PC-9 (cell line): ENCODE data around the gene FLYWCH1. TPM values are rescaled to one million over a fixed set of nuclear protein-coding genes. Genes with fewer than 3 reads are reported as not detected.
A peak's percentile ranks its signal among the peaks of the same experiment; 100 is the strongest.

Experiments
- BruUV-seq: library from RNA; stranded (reverse); fragments of 400-500 nt; replicated peaks from 2 replicates; lab custom pipeline; 2021; lab: Mats Ljungman, UMichigan
- CTCF ChIA-PET: fragments of 300-600 bp; sonication (Branson Sonifier 250); formaldehyde crosslinking; loops from one replicate; lab custom pipeline; 2022; ENCODE audit warnings: antibody characterized with exemption; lab: Charles Lee
- POLR2A ChIA-PET: fragments of 300-600 bp; sonication (Branson Sonifier 250); formaldehyde crosslinking; loops from one replicate; lab custom pipeline; 2022; ENCODE audit warnings: antibody characterized with exemption; ENCODE audit not compliant: unreplicated experiment; lab: Charles Lee
- DNase-seq, 2 experiments: peaks; one replicate each; pipeline versions ENCODE4 v3.0.0 to v3.0.0-alpha.2; 2015 to 2022; ENCODE audit warnings: mixed read lengths in 1 of 2
- H2AFZ ChIP-seq: fragments of 200-600 bp; sonication (generic); 2 replicates; pipeline ENCODE4 v1.8.1; 2017; ENCODE audit warnings: antibody characterized with exemption
- H3F3A ChIP-seq: fragments of 200-600 bp; sonication (generic); 2 replicates; pipeline ENCODE4 v1.8.1; 2017; ENCODE audit warnings: antibody characterized with exemption, mild to moderate bottlenecking, low read depth; ENCODE audit not compliant: insufficient read depth
- H3K27ac ChIP-seq: fragments of 200-600 bp; sonication (generic); 2 replicates; pipeline ENCODE4 v1.6.1; 2016; ENCODE audit warnings: mixed run types
- H3K27me3 ChIP-seq: fragments of 200-600 bp; sonication (generic); 2 replicates; pipeline ENCODE4 v1.6.1; 2016; ENCODE audit warnings: low read depth, mixed run types; ENCODE audit not compliant: insufficient read depth
- H3K36me3 ChIP-seq: fragments of 200-600 bp; sonication (generic); 2 replicates; pipeline ENCODE4 v1.6.1; 2016; ENCODE audit warnings: low read depth, mixed run types
- H3K4me1 ChIP-seq: fragments of 200-600 bp; sonication (generic); replicated peaks from 2 replicates; pipeline ENCODE4 v1.6.1; 2016; ENCODE audit warnings: mixed run types; ENCODE audit not compliant: insufficient read depth
- H3K4me2 ChIP-seq: fragments of 200-600 bp; sonication (generic); 2 replicates; pipeline ENCODE4 v1.6.1; 2017; ENCODE audit warnings: mixed run types
- H3K4me3 ChIP-seq: fragments of 200-600 bp; sonication (generic); 2 replicates; pipeline ENCODE4 v1.6.1; 2016; ENCODE audit warnings: mixed run types
- H3K79me2 ChIP-seq: fragments of 200-600 bp; sonication (generic); 2 replicates; pipeline ENCODE4 v1.6.1; 2017; ENCODE audit warnings: low read depth, mixed run types
- H3K9me2 ChIP-seq: fragments of 200-600 bp; sonication (generic); 2 replicates; pipeline ENCODE4 v1.8.1; 2017; ENCODE audit warnings: mild to moderate bottlenecking; ENCODE audit not compliant: insufficient read depth
- H3K9me3 ChIP-seq: fragments of 200-600 bp; sonication (generic); 2 replicates; pipeline ENCODE4 v1.8.1; 2016; ENCODE audit warnings: low read depth; ENCODE audit not compliant: insufficient read depth
- H4K20me1 ChIP-seq: fragments of 200-600 bp; sonication (generic); 2 replicates; pipeline ENCODE4 v1.8.1; 2017; ENCODE audit not compliant: insufficient read depth
- EZH2 ChIP-seq: fragments of 200-600 bp; sonication (generic); IDR thresholded peaks from 2 replicates; pipeline ENCODE4 v1.8.0; 2017; ENCODE audit warnings: antibody characterized with exemption, low read depth
- intact Hi-C: fragments of 100-400 bp; cut with micrococcal nuclease; formaldehyde crosslinking; loops from one replicate; pipeline ENCODE4 v1.10.0; 2022; ENCODE audit not compliant: unreplicated experiment
- total RNA-seq: library from RNA; stranded (reverse); gene quantifications from 2 replicates; pipeline ENCODE4 v1.2.3, GENCODE V29; 2021
- TF ChIP-seq, protein P1 (sequence below): fragments of 200-600 bp; sonication (generic); conservative IDR thresholded peaks from 2 replicates; pipeline ENCODE4 v1.6.1; 2017; ENCODE audit warnings: mixed run types, antibody characterized with exemption, mild to moderate bottlenecking, moderate library complexity

Gene FLYWCH1
- total RNA-seq, 1 experiment from 2014 or later, result 79.9 TPM

DNA sequence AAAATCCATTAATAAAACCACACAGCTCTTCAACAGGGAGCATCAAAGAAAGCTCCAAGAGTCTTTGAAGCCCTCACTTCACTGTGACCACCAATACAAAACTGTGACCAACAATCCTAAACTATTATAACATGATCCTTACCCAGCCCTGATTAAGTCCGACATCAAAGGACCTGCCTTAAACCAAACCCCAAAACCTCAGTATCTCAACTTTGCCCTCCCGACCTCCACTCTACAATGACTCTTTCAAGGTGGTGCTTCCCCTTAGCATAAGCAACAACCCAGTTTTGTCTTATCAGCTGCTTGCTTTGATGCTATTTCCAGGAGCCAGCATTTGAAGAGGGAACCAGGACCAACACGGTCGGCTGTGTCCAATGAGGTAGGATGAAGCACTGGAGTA is 45.3 kb upstream of the FLYWCH1 start:
- ChIA-PET POLR2A (no interaction called here), CTCF (no interaction called here)
- H3K36me3 ChIP-seq, result no peaks in the 10 kb centered on the region
- H3K4me3 ChIP-seq, result no peak overlapping the region
- no peaks in the 10 kb centered on the region for H3K27me3 ChIP-seq
- no peak overlapping the region for H3K27ac ChIP-seq
- intact Hi-C loops, result no loop called here
- BruUV-seq, result no TSS peak
- H2AFZ ChIP-seq, result no peak overlapping the region
- H4K20me1 ChIP-seq, result no peaks in the 10 kb centered on the region
- H3K9me3 ChIP-seq, result no peaks in the 10 kb centered on the region
- peaks cover 5% of the 10 kb centered on the region; the same call in 1 of the 2 replicates for H3K4me1 ChIP-seq
- TF ChIP-seq, protein P1, sequence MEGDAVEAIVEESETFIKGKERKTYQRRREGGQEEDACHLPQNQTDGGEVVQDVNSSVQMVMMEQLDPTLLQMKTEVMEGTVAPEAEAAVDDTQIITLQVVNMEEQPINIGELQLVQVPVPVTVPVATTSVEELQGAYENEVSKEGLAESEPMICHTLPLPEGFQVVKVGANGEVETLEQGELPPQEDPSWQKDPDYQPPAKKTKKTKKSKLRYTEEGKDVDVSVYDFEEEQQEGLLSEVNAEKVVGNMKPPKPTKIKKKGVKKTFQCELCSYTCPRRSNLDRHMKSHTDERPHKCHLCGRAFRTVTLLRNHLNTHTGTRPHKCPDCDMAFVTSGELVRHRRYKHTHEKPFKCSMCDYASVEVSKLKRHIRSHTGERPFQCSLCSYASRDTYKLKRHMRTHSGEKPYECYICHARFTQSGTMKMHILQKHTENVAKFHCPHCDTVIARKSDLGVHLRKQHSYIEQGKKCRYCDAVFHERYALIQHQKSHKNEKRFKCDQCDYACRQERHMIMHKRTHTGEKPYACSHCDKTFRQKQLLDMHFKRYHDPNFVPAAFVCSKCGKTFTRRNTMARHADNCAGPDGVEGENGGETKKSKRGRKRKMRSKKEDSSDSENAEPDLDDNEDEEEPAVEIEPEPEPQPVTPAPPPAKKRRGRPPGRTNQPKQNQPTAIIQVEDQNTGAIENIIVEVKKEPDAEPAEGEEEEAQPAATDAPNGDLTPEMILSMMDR, result no peak
- TF ChIP-seq EZH2, result no peak
- no peaks in the 10 kb centered on the region for H3K9me2 ChIP-seq
- DNase-seq, result no peak
- peaks cover 32% of the 10 kb centered on the region; the same call in 1 of the 2 replicates for H3F3A ChIP-seq
- H3K79me2 ChIP-seq, result no peaks in the 10 kb centered on the region
- H3K4me2 ChIP-seq, result no peak overlapping the region

DNA sequence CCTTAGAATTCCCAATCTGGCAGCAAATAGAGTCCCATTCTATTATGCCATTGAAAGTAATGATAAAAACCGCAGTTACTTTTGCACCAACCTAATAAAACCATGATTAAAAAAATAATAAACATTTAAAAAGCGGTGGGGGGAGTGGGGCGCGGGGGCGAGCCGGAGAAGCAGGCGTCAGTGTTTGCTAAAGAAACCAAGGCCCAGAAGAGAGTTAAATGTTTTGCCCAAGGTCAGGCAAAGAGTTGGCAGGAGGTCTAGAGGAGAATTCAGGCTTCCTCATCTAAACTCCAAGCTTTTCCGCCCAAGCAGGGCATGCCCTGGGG is 44.1 kb upstream of the FLYWCH1 start:
- POLR2A ChIA-PET, result interaction anchor here (0.6 to 0.7 kb wide), 2 partner anchors 98 to 303 kb away, joined by 3 read pairs; no protein-coding TSS in a partner anchor
- Histone ChIP-seq H3K27me3 (no peaks in the 10 kb centered on the region), H3K4me1 (peaks cover 6% of the 10 kb centered on the region; the same call in 1 of the 2 replicates), H3K27ac (peak overlapping the region; percentile 94), H3K9me3 (no peaks in the 10 kb centered on the region), H3K36me3 (no peaks in the 10 kb centered on the region), H3F3A (peaks cover 34% of the 10 kb centered on the region), H2AFZ (peak overlapping the region; percentile 85), H3K4me2 (peak overlapping the region; percentile 78), H3K4me3 (peak overlapping the region; percentile 79), H4K20me1 (no peaks in the 10 kb centered on the region), H3K79me2 (no peaks in the 10 kb centered on the region), H3K9me2 (no peaks in the 10 kb centered on the region)
- CTCF ChIA-PET, result interaction anchor here (0.7 to 1.7 kb wide), 5 partner anchors 9 to 115 kb away, joined by 4 to 7 read pairs (median 5); partner anchors contain the start of genes FLYWCH2 and SRRM2
- no peak for DNase-seq
- TSS peak; percentile 97 for BruUV-seq
- TF ChIP-seq EZH2, result no peak
- TF ChIP-seq, protein P1, result no peak
- intact Hi-C loops, result no loop called here

DNA sequence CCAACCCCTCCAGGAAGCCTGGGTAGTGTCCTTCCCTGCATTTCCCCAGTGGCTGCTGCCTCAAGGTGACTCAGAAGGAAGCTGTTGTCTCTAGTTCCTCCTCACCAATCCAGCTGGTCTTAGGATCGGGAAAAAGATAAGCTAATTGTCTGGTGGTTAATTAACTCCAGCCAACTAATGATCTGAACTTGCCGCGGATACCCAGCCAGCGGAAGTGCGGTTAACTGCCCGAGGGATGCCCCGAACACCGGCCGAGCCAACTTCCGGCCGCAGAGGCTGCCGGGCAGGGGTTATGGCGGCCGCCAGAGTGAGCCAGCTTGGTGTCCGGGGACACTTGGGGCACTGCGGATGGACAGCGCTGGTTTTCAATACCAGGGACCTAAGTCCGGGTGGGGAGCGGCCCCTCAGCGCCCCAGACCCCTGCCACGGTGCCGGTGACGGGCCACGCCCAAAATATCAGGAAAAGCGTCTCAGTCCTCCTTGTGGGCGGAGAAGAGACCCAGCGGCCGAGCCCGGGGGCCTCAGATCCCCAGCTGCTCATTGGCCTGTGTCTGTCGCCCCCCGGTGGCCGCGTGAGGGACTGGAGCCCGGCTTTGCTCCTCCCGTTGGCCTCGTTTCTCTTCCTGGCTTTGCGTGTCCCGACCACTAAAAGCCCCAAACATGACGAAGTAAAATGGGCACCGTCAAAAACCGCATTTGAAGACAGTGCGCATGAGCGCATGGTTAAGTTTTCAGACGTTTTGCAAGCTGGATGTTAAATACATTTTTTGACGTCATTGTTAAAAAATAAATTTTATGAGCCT is 43.5 kb upstream of the FLYWCH1 start:
- CTCF ChIA-PET, result interaction anchor here (0.7 to 1.7 kb wide), 5 partner anchors 10 to 116 kb away, joined by 4 to 7 read pairs (median 5); partner anchors contain the start of genes FLYWCH2 and SRRM2
- peak overlapping the region; percentile 79 for H3K4me3 ChIP-seq
- peak; percentile 84 to 97 for DNase-seq
- no peaks in the 10 kb centered on the region for H3K9me3 ChIP-seq
- H3K79me2 ChIP-seq, result no peaks in the 10 kb centered on the region
- H2AFZ ChIP-seq, result peak overlapping the region; percentile 85
- H4K20me1 ChIP-seq, result no peaks in the 10 kb centered on the region
- POLR2A ChIA-PET, result interaction anchor here (0.6 to 0.7 kb wide), 3 partner anchors 97 to 302 kb away, joined by 3 read pairs; no protein-coding TSS in a partner anchor
- H3K27me3 ChIP-seq, result no peaks in the 10 kb centered on the region
- H3F3A ChIP-seq, result peaks cover 39% of the 10 kb centered on the region
- peaks cover 11% of the 10 kb centered on the region; the same call in 1 of the 2 replicates for H3K4me1 ChIP-seq
- TF ChIP-seq, protein P1, result peak; percentile 92
- TF ChIP-seq EZH2, result no peak
- intact Hi-C loops, result loop anchor here (1.0 to 2.0 kb wide), 4 partner anchors 33 to 185 kb away; partner anchors contain the start of genes KCTD5 and PRSS21
- H3K9me2 ChIP-seq, result no peaks in the 10 kb centered on the region
- H3K27ac ChIP-seq, result peak overlapping the region; percentile 94
- no peaks in the 10 kb centered on the region for H3K36me3 ChIP-seq
- peak overlapping the region; percentile 78 for H3K4me2 ChIP-seq
- TSS peak; percentile 99 for BruUV-seq
